Stimulated activated memory B cell treated with anti-CD40 and anti-IgM and Interleukin-4, amounts not matched to agents 10 μg/mL and 1 μg/mL and 100 μg/mL, for 72 hours (primary cell): ENCODE results near the gene B3GNT4.
"Not testable (repeated sequence)": the region's sequence is repeated elsewhere in the genome, so short reads cannot be mapped to it uniquely, and the experiment has no call there.

Experiments used
- ATAC-seq: fragments of 150-1000 bp; cut with Tn5 transposase; 2 replicates; pipeline ENCODE4 v1.10.0; 2021
- H3K27ac Mint-ChIP-seq: one replicate; pipeline ENCODE4 v1.8.0; 2022; ENCODE audit warnings: mild to moderate bottlenecking, mixed read lengths
- H3K27me3 Mint-ChIP-seq: one replicate; pipeline ENCODE4 v1.8.0; 2022; ENCODE audit warnings: mixed read lengths
- H3K36me3 Mint-ChIP-seq: one replicate; pipeline ENCODE4 v1.8.0; 2022; ENCODE audit warnings: mixed read lengths
- H3K4me1 Mint-ChIP-seq: one replicate; pipeline ENCODE4 v1.8.0; 2022; ENCODE audit warnings: mixed read lengths
- H3K4me3 Mint-ChIP-seq: one replicate; pipeline ENCODE4 v1.8.0; 2022; ENCODE audit warnings: mild to moderate bottlenecking, moderate library complexity, mixed read lengths
- H3K9me3 Mint-ChIP-seq: one replicate; pipeline ENCODE4 v1.8.0; 2022; ENCODE audit warnings: mixed read lengths

B3GNT4 gene

DNA sequence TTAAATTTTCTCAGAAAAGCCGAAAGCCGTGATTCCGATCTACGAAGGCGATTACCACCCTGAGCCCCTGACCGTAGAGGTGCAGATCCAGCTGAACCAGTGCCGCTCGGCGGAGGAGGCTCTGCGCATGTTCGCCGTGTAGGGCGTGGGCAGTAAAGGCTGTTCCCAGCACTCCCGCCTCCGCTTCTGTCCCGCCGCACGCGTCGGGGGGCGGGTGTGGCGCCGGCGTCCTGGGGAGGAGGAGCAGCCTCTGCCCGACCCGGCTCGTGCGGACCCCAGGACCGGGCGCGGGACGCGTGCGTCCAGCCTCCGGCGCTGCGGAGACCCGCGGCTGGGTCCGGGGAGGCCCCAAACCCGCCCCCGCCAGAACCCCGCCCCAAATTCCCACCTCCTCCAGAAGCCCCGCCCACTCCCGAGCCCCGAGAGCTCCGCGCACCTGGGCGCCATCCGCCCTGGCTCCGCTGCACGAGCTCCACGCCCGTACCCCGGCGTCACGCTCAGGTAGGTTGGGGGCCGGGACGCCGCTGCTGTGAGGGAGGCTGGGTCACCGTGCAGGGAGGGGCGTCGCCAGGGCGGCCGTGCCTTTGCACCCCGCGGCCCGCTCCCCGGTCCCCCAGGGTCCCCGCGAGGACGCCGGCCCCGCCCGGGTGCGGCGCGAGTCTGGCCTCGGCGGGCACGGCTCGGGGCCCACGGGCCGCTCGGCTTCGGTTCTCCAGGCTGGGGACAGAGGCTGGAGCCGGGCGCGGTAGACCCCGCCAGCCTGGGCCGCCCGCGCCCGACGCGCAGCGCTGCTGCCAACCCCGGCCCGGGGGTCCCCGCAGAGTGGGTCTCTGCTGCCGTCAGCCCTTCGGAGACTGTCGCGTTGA lies at the start of gene B3GNT4:
Gene B3GNT4, plus strand, starts transcription at position 409 of the 866 bp plus-strand sequence. CDS start 910 bp downstream, outside the sequence.
- peak within 1 kb of the TSS; percentile 1 for H3K27ac Mint-ChIP-seq
- peaks cover 18% of the 10 kb centered on the region for H3K4me1 Mint-ChIP-seq
- peaks cover 56% of the 10 kb centered on the region for H3K27me3 Mint-ChIP-seq
- ATAC-seq: peak; percentile 66
- peak within 1 kb of the TSS; percentile 79 for H3K4me3 Mint-ChIP-seq
- no peaks in the 10 kb centered on the region for H3K9me3 Mint-ChIP-seq
- H3K36me3 Mint-ChIP-seq: peaks cover 22% of the 10 kb centered on the region

GRCh38 chr12:122155705-122156104 lies 47.8 kb upstream of the B3GNT4 start:
- ATAC-seq: no peak
- no peak overlapping the region for H3K27ac Mint-ChIP-seq
- H3K36me3 Mint-ChIP-seq: no peaks in the 10 kb centered on the region
- H3K4me3 Mint-ChIP-seq: no peak overlapping the region
- no peaks in the 10 kb centered on the region for H3K4me1 Mint-ChIP-seq
- H3K9me3 Mint-ChIP-seq: no peaks in the 10 kb centered on the region
- peaks cover 21% of the 10 kb centered on the region for H3K27me3 Mint-ChIP-seq

- Mint-ChIP-seq H3K27me3 (peaks cover 28% of the 10 kb centered on the region), H3K36me3 (no peaks in the 10 kb centered on the region), H3K4me1 (no peaks in the 10 kb centered on the region), H3K27ac (no peak overlapping the region), H3K9me3 (no peaks in the 10 kb centered on the region), H3K4me3 (no peak overlapping the region)
- ATAC-seq: no peak
Measured at GRCh38 chr12:122158700-122159285, 44.7 kb upstream of the B3GNT4 start.

- peaks cover 20% of the 10 kb centered on the region for H3K27me3 Mint-ChIP-seq
- H3K27ac Mint-ChIP-seq: no peak overlapping the region
- H3K9me3 Mint-ChIP-seq: no peaks in the 10 kb centered on the region
- H3K4me1 Mint-ChIP-seq: no peaks in the 10 kb centered on the region
- no peak overlapping the region for H3K4me3 Mint-ChIP-seq
- H3K36me3 Mint-ChIP-seq: no peaks in the 10 kb centered on the region
- no peak for ATAC-seq
Measured at GRCh38 chr12:122159882-122160281, 43.6 kb upstream of the B3GNT4 start.

DNA sequence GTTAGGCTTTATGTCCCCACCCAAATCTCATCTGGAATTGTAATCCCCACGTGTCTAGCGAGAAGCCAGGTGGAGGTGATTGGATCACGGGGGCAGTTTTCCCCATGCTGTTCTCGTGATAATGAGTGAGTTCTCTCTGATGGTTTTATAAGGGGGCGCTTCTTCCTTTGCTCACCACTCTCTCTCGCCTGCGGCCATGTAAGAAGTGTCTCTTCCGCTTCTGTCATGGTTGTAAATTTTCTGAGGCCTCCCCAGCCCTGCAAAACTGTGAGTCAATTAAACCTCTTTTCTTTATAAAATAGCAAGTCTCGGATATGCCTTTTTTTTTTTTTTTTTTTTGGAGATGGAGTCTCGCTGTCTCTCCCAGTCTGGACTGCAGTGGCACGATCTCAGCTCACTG lies 42.7 kb upstream of the B3GNT4 start:
- H3K4me3 Mint-ChIP-seq: no peak overlapping the region
- no peak overlapping the region for H3K27ac Mint-ChIP-seq
- H3K4me1 Mint-ChIP-seq: no peaks in the 10 kb centered on the region
- peaks cover 20% of the 10 kb centered on the region for H3K27me3 Mint-ChIP-seq
- H3K9me3 Mint-ChIP-seq: no peaks in the 10 kb centered on the region
- no peak for ATAC-seq
- H3K36me3 Mint-ChIP-seq: no peaks in the 10 kb centered on the region

DNA sequence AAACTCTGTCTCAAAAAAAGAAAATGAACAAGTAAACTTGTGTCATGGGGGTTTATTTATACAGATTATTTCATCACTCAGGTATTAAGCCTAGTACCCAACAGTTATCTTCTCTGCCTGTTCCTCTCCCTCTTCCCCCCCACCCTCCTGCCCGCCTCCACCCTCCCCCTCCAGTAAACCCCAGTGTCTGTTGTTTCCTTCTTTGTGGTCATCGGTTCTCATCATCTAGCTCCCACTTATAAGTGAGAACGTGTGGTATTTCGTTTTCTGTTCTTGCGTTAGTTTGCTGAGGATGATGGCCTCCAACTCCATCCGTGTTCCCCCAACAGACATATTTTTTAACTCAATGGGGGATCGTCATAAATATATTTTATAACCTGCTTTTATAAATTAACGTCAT lies 41.8 kb upstream of the B3GNT4 start:
- Mint-ChIP-seq H3K27ac (no peak overlapping the region), H3K27me3 (peaks cover 16% of the 10 kb centered on the region), H3K4me1 (peaks cover 7% of the 10 kb centered on the region), H3K4me3 (no peak overlapping the region), H3K36me3 (no peaks in the 10 kb centered on the region), H3K9me3 (no peaks in the 10 kb centered on the region)
- no peak for ATAC-seq

GRCh38 chr12:122162976-122163375 lies 40.5 kb upstream of the B3GNT4 start:
- Mint-ChIP-seq H3K9me3 (no peaks in the 10 kb centered on the region), H3K4me3 (no peak overlapping the region), H3K4me1 (peaks cover 14% of the 10 kb centered on the region), H3K27me3 (peaks cover 16% of the 10 kb centered on the region), H3K27ac (no peak overlapping the region), H3K36me3 (no peaks in the 10 kb centered on the region)
- ATAC-seq: no peak

DNA sequence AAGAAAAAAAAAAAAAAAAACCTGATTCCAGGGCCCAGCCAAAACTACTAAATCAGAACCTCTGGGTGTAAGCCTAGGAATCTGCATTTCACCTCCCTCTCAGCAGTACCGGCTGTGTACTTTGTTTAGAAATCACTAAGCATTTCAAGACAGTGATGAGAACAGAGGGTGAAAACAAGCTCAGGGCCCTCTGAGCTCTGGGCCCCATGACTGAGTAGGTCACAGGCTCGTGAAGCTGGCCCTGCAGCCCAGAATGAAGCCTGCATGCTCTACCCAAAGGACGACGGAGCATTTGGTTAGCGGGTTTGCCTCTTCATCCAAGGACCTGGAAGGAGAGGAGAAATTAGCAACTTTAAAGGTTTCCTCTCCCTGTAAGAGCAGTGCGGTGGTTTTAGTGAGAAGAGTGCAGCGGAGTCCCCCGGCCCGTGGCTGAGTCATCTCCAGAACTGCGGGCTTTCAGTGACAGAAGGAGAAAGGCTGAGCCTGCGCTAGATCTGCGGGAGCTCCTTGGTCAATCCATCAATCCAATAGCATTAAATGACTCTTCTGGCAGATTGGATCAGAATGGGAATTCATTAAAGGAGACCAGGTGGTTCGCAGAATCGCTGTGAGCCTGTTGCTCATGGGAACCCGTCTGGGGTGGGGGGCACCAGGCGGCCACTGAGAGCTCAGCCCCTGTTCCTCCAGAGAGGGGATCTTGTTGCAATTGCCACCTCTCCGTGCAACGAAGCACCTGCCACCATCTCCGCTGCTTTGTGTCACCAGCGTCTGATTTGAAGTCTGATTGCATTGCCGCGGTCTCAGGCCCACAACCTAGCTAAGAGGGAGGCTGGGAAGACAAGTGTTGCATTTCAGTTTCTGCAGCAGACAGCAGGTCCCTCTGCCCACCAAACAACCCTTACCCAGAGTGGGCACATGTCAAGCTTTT lies 36.8 kb upstream of the B3GNT4 start:
- ATAC-seq: peak; percentile 91
- peak overlapping the region; percentile 1 for H3K4me3 Mint-ChIP-seq

GRCh38 chr12:122167356-122167925 lies 36.1 kb upstream of the B3GNT4 start:
- Mint-ChIP-seq H3K36me3 (no peaks in the 10 kb centered on the region), H3K9me3 (no peaks in the 10 kb centered on the region), H3K27ac (peak overlapping the region; percentile 48), H3K4me3 (no peak overlapping the region), H3K27me3 (peaks cover 46% of the 10 kb centered on the region), H3K4me1 (peaks cover 14% of the 10 kb centered on the region)
- ATAC-seq: peak; percentile 20

More for the DNA sequence above, 36.8 kb upstream of the B3GNT4 start:
- peaks cover 46% of the 10 kb centered on the region for H3K27me3 Mint-ChIP-seq
- H3K4me1 Mint-ChIP-seq: peaks cover 14% of the 10 kb centered on the region
- H3K36me3 Mint-ChIP-seq: no peaks in the 10 kb centered on the region
- H3K9me3 Mint-ChIP-seq: no peaks in the 10 kb centered on the region
- peak overlapping the region; percentile 48 for H3K27ac Mint-ChIP-seq

DNA sequence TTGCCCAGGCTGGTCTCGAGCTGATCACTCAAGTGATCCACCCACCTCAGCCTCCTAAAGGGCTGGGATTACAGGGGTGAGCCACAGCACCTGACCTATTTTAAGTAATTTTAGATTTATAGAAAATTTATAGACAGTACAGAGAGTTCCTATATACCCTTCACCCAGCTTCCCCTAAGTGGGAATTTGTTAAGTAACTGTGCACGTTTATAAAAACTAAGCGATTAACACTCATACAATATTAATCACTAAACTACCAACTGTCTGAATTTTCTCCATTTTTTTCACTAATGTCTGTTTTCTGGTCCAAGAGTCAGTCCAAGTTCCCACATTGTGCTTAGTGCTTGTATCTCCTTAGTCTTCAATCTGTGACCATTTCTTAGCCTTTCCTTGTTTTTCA lies 35.0 kb upstream of the B3GNT4 start:
- H3K4me3 Mint-ChIP-seq: no peak overlapping the region
- H3K9me3 Mint-ChIP-seq: no peaks in the 10 kb centered on the region
- H3K4me1 Mint-ChIP-seq: peaks cover 14% of the 10 kb centered on the region
- H3K27ac Mint-ChIP-seq: no peak overlapping the region
- H3K27me3 Mint-ChIP-seq: peaks cover 46% of the 10 kb centered on the region
- no peak for ATAC-seq
- H3K36me3 Mint-ChIP-seq: no peaks in the 10 kb centered on the region

DNA sequence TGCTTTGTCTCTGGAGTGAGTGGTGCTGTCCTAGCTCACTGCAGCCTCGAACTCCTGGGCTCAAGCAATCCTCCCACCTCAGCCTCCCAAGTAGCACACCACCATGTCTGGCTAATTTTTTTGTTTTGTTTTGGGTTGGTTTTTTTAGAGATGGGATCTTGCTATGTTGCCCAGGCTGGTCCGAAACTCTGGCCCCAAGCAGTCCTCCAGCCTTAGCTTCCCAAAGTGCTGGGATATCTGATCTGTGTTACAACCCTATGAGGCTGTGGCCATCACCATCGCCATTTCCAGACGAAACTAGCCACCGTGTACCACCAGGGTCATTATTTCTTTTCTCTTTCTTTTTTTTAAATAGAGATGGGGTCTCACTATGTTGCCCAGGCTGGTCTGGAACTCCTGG lies 32.1 kb upstream of the B3GNT4 start:
- H3K27me3 Mint-ChIP-seq: peaks cover 60% of the 10 kb centered on the region
- H3K36me3 Mint-ChIP-seq: no peaks in the 10 kb centered on the region
- no peak overlapping the region for H3K4me3 Mint-ChIP-seq
- H3K27ac Mint-ChIP-seq: no peak overlapping the region
- no peak for ATAC-seq
- no peaks in the 10 kb centered on the region for H3K9me3 Mint-ChIP-seq
- H3K4me1 Mint-ChIP-seq: peaks cover 10% of the 10 kb centered on the region

DNA sequence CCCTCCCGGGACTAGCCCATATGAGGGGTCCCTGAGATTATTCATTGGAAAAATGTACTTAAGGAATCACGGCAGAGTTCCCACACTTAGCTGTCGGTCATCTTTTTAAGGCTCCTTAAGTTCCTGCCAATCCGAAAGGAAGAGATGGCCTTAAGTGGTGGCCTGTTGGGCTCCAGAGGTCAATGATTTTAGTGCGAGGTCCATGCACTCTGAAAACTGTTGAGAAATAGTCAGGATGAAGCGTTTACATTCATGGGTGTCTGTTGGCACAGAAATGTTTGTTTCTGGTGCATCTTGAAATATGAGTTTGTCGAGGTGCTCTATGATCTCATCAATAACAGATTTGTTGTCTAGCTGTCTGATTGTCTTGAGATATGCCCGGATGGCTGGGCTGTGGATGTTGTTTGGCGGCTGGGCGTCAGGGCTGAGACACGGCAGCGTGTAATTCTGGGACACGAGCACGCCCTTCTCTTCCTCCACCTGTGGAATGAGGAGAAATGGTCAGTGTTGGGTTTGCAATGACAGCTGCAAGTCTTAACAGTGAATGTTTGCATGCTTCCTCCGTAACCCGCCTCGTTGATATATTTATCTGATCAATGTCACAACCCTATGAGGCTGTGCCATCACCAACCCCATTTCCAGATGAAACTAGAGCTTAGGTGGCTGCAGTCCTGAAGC lies 31.1 kb upstream of the B3GNT4 start:
- Mint-ChIP-seq H3K27ac (no peak overlapping the region), H3K9me3 (no peaks in the 10 kb centered on the region), H3K4me3 (no peak overlapping the region), H3K4me1 (no peaks in the 10 kb centered on the region), H3K27me3 (peaks cover 60% of the 10 kb centered on the region), H3K36me3 (no peaks in the 10 kb centered on the region)
- no peak for ATAC-seq

DNA sequence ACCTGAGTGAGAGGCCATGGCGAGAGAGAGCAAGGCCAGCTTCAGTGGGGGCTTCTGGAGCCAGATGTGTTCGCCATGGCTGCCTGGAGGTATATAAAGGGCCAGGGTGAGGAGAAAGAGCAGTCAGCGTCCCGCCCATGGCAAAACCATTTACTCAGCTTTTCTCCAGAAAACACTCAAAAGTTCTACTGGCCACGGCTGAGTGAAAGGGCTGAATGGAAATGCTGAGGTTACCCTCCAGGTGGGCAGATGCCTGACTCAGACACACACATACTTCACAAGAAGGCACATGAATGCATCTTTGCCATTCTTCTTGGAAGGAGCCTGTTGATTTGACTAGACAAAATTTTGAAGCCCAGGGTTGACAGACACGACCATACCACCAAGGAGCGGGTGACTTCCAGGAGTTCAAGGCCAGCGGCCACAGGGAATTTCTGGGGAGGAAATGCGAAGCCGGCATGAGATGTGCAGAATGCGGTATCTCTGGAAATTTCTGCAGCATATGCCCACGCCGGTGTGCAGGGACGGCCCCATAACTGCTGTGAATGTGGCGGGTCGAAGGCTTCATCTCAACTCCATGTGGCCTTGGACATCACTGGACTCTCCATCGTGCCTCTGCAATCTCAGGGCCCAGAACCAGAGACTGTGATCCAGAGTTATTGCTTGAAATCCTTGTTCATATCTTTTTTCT lies 29.2 kb upstream of the B3GNT4 start, which contains the start of gene IL31:
Gene IL31, minus strand, starts transcription at position 67 of the 691 bp plus-strand sequence. Its CDS starts 49 bp downstream, at position 18.
- Mint-ChIP-seq H3K27ac (no peak within 1 kb of the TSS), H3K4me1 (no peaks in the 10 kb centered on the region)
- no peak for ATAC-seq

GRCh38 chr12:122176473-122176872 lies 27.0 kb upstream of the B3GNT4 start:
- H3K36me3 Mint-ChIP-seq, H3K9me3 Mint-ChIP-seq, H3K27ac Mint-ChIP-seq, ATAC-seq, H3K4me3 Mint-ChIP-seq, H3K4me1 Mint-ChIP-seq: not testable (repeated sequence)
- peaks cover 32% of the 10 kb centered on the region for H3K27me3 Mint-ChIP-seq

More for the DNA sequence above, 29.2 kb upstream of the B3GNT4 start, which contains the start of gene IL31:
- Mint-ChIP-seq H3K4me3 (no peak within 1 kb of the TSS), H3K36me3 (no peaks in the 10 kb centered on the region), H3K27me3 (peaks cover 51% of the 10 kb centered on the region), H3K9me3 (peaks cover 3% of the 10 kb centered on the region)
